ENCODE results near the gene TMOD1. TPM values are rescaled to one million over a fixed set of nuclear protein-coding genes. Genes with fewer than 3 reads are reported as not detected.

The TMOD1 gene
- total RNA-seq, 1 experiment from 2014 or later = not detected

DNA sequence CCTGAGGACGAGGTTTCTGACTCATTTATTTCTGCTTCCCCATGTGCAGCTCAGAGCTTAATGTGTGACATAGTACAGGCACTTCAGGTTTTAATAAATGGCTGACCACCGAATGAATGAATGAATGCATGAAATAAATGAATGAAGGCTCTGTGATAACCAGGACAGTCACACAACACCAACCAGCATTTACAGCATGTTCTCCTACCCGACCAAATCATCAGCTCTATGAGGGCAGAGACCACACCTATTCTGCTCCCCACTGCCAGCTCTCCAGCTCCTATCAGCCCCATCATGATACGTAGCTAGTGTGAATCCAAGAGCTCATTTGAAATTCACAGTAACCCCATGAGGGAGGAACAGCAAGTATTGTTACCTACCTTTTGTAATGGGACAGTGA lies 4.8 kb downstream of the TMOD1 start:
- no TSS peak for BruUV-seq (replicated peaks)
- intact Hi-C loops (cut with micrococcal nuclease) = no loop called here
- Histone ChIP-seq H3K4me3 (ENCODE audit: low read length) (no peak overlapping the region), H4K20me1 (ENCODE audit: low read length) (no peaks in the 10 kb centered on the region), H3K9me2 (replicated peaks; ENCODE audit: low read length) (no peaks in the 10 kb centered on the region), H3K9me3 (ENCODE audit: low read length) (no peaks in the 10 kb centered on the region), H3F3A (ENCODE audit: low read length, unreplicated experiment) (no peaks in the 10 kb centered on the region), H3K79me2 (ENCODE audit: low read length) (no peaks in the 10 kb centered on the region), H3K27ac (ENCODE audit: low read length) (no peak overlapping the region), H2AFZ (ENCODE audit: low read length) (no peak overlapping the region), H3K4me1 (ENCODE audit: insufficient read depth, low read length) (peaks cover 5% of the 10 kb centered on the region), H3K9ac (ENCODE audit: low read length) (no peak overlapping the region), H3K36me3 (ENCODE audit: low read depth, low read length) (no peaks in the 10 kb centered on the region), H3K27me3 (ENCODE audit: low read length) (0 out of 2 replicates have a peak, but pooled peaks cover 6% of the 10 kb centered on the region), H3K4me2 (ENCODE audit: low read length) (no peak overlapping the region)
- ATAC-seq (no peak), DNase-seq (no peak)
- CTCF ChIA-PET = no interaction called here
- TF ChIP-seq EZH2phosphoT487 (IDR thresholded peaks at IDR 0.05; ENCODE audit: borderline replicate concordance, low read length) = no peak
- TF ChIP-seq, protein P1, sequence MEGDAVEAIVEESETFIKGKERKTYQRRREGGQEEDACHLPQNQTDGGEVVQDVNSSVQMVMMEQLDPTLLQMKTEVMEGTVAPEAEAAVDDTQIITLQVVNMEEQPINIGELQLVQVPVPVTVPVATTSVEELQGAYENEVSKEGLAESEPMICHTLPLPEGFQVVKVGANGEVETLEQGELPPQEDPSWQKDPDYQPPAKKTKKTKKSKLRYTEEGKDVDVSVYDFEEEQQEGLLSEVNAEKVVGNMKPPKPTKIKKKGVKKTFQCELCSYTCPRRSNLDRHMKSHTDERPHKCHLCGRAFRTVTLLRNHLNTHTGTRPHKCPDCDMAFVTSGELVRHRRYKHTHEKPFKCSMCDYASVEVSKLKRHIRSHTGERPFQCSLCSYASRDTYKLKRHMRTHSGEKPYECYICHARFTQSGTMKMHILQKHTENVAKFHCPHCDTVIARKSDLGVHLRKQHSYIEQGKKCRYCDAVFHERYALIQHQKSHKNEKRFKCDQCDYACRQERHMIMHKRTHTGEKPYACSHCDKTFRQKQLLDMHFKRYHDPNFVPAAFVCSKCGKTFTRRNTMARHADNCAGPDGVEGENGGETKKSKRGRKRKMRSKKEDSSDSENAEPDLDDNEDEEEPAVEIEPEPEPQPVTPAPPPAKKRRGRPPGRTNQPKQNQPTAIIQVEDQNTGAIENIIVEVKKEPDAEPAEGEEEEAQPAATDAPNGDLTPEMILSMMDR (conservative IDR thresholded peaks at IDR 0.05; ENCODE audit: low read depth, low read length) = no peak
- TF ChIP-seq EZH2 (IDR thresholded peaks at IDR 0.05; ENCODE audit: low read length, unreplicated experiment) = no peak
- POLR2A ChIA-PET (ENCODE audit: unreplicated experiment) = no interaction called here

DNA sequence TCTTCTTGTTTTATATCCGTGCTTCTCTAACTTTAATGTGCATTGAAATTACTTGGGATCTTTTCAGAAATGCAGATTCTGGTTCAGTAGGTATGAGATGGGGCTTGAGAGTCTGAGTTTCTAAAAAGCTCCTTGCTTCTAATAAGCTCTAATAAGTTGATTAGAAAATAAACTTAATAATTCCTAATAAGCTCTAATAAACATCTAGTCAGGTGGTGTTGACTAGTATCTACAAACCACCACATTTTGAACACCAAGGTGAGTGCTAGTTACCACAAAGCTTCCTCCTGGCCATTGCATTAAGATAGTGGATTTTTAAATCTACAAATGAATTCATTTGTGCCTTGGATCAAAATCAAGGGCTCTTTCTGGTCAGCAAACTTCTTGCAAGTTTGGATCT lies 5.3 kb downstream of the TMOD1 start:
- Histone ChIP-seq H3K9me2 (replicated peaks; ENCODE audit: low read length) (no peaks in the 10 kb centered on the region), H2AFZ (ENCODE audit: low read length) (no peak overlapping the region), H3K9ac (ENCODE audit: low read length) (no peak overlapping the region), H3F3A (ENCODE audit: low read length, unreplicated experiment) (no peaks in the 10 kb centered on the region), H3K27ac (ENCODE audit: low read length) (no peak overlapping the region), H3K4me2 (ENCODE audit: low read length) (no peak overlapping the region), H3K79me2 (ENCODE audit: low read length) (no peaks in the 10 kb centered on the region), H3K4me3 (ENCODE audit: low read length) (no peak overlapping the region), H4K20me1 (ENCODE audit: low read length) (no peaks in the 10 kb centered on the region), H3K9me3 (ENCODE audit: low read length) (no peaks in the 10 kb centered on the region), H3K4me1 (ENCODE audit: insufficient read depth, low read length) (peaks cover 10% of the 10 kb centered on the region), H3K36me3 (ENCODE audit: low read depth, low read length) (no peaks in the 10 kb centered on the region), H3K27me3 (ENCODE audit: low read length) (0 out of 2 replicates have a peak, but pooled peaks cover 6% of the 10 kb centered on the region)
- ATAC-seq (no peak), DNase-seq (no peak)
- intact Hi-C loops (cut with micrococcal nuclease) = no loop called here
- no TSS peak for BruUV-seq (replicated peaks)
- CTCF ChIA-PET = no interaction called here
- TF ChIP-seq, protein P1 (conservative IDR thresholded peaks at IDR 0.05; ENCODE audit: low read depth, low read length) = no peak
- no peak for TF ChIP-seq EZH2 (IDR thresholded peaks at IDR 0.05; ENCODE audit: low read length, unreplicated experiment)
- POLR2A ChIA-PET (ENCODE audit: unreplicated experiment) = no interaction called here

DNA sequence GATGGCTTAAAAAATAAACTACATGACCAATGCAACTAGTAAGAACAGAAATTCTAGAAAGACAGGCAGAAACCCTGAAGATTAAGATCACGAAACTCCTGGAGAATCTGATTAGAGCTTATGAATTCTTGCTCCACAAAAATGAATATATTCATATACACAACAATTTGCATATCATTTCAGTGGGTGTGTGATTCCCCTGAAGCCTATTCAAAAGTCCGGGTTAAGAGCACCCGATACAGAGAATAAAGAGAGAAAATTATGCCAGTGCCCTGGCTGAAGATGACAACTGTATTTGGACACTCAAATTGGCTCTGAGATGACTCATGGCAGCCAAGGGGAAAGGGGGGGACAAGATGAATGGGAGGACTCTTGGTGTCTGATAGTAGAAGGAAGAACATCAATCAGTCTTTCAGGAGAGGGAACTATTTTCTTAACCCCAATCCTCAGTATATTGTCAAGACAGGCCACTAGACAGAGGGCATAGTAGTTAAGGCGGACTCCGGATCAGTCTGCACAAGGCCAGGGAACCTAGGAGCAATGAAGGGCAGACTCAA lies 6.0 kb downstream of the TMOD1 start:
- ATAC-seq = no peak
- no peaks in the 10 kb centered on the region for H3K9me2 ChIP-seq (replicated peaks; ENCODE audit: low read length)
- H3K9ac ChIP-seq (ENCODE audit: low read length) = no peak overlapping the region
- DNase-seq = no peak
- no peaks in the 10 kb centered on the region for H3K79me2 ChIP-seq (ENCODE audit: low read length)
- no peaks in the 10 kb centered on the region for H4K20me1 ChIP-seq (ENCODE audit: low read length)
- H3K4me2 ChIP-seq (ENCODE audit: low read length) = no peak overlapping the region
- H3K4me1 ChIP-seq (ENCODE audit: insufficient read depth, low read length) = peaks cover 13% of the 10 kb centered on the region
- ChIA-PET POLR2A (ENCODE audit: unreplicated experiment) (no interaction called here), CTCF (no interaction called here)
- intact Hi-C loops (cut with micrococcal nuclease) = no loop called here
- no peaks in the 10 kb centered on the region for H3K36me3 ChIP-seq (ENCODE audit: low read depth, low read length)
- no peak overlapping the region for H3K27ac ChIP-seq (ENCODE audit: low read length)
- no peaks in the 10 kb centered on the region for H3K9me3 ChIP-seq (ENCODE audit: low read length)
- H3K4me3 ChIP-seq (ENCODE audit: low read length) = no peak overlapping the region
- no peaks in the 10 kb centered on the region for H3F3A ChIP-seq (ENCODE audit: low read length, unreplicated experiment)
- TF ChIP-seq, protein P1 (conservative IDR thresholded peaks at IDR 0.05; ENCODE audit: low read depth, low read length) = no peak
- no peak for TF ChIP-seq EZH2 (IDR thresholded peaks at IDR 0.05; ENCODE audit: low read length, unreplicated experiment)
- TF ChIP-seq EZH2phosphoT487 (IDR thresholded peaks at IDR 0.05; ENCODE audit: borderline replicate concordance, low read length) = no peak
- 0 out of 2 replicates have a peak, but pooled peaks cover under 1% of the 10 kb centered on the region for H3K27me3 ChIP-seq (ENCODE audit: low read length)
- BruUV-seq (replicated peaks) = no TSS peak
- H2AFZ ChIP-seq (ENCODE audit: low read length) = no peak overlapping the region
